HG03196 (cell line): ENCODE data around the gene SHLD3.
"Not testable (repeated sequence)": the region's sequence is repeated elsewhere in the genome, so short reads cannot be mapped to it uniquely, and the experiment has no call there.

Source experiments
- ATAC-seq: cut with Tn5 transposase; IDR thresholded peaks from one replicate; pipeline ENCODE4 v1.9.1; 2021; ENCODE audit not compliant: unreplicated experiment

SHLD3 gene

DNA sequence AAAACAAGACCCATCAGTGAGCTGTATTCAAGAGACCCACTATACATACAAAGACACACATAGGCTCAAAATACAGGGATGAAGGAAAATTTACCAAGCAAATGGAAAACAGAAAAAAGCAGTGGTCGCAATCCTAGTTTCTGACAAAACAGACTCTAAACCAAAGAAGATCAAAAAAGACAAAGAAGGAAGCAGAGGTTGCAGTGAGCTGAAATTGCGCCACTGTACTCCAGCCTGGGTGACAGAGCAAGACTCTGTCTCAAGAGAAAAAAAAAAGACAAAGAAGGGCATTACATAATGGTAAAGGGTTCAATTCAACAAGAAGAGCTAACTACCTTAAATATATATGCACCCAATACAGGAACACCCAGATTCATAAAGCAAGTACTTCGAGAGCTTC, 51.2 kb downstream of the SHLD3 start:
- not testable (repeated sequence) for ATAC-seq
